Upper lobe of left lung (tissue), 6 donors: ENCODE data around the gene ARHGAP10. TPM values are rescaled to one million over a fixed set of nuclear protein-coding genes. Genes with fewer than 3 reads are reported as not detected.

Source experiments
- ATAC-seq, 2 donors: fragments of 200-7000 bp; cut with Tn5 transposase; one replicate each; pipeline ENCODE4 v1.9.1; 2022; ENCODE audit warnings: mild to moderate bottlenecking in 2 of 2, moderate library complexity in 2 of 2; ENCODE audit not compliant: low FRiP score in 2 of 2
- DNase-seq, 2 donors: peaks; one replicate each; pipeline ENCODE4 v3.0.0-alpha.2; 2019 to 2020
- H3K27ac ChIP-seq, 4 donors: fragments of 200-600 bp; sonication (generic); one replicate each; pipeline ENCODE4 v1.5.1; 2016 to 2019
- H3K27me3 ChIP-seq, 4 donors: fragments of 200-600 bp; sonication (generic); one replicate each; pipeline ENCODE4 v1.5.1; 2017 to 2019
- H3K36me3 ChIP-seq, 4 donors: fragments of 200-600 bp; sonication (generic); one replicate each; pipeline ENCODE4 v1.5.1; 2016 to 2019
- H3K4me1 ChIP-seq, 4 donors: fragments of 200-600 bp; sonication (generic); one replicate each; pipeline ENCODE4 v1.5.1; 2018 to 2019
- H3K4me3 ChIP-seq, 4 donors: fragments of 200-600 bp; sonication (generic); one replicate each; pipeline ENCODE4 v1.5.1; 2017 to 2019; ENCODE audit warnings: mild to moderate bottlenecking in 2 of 4, moderate library complexity in 1 of 4
- H3K9me3 ChIP-seq, 4 donors: fragments of 200-600 bp; sonication (generic); one replicate each; pipeline ENCODE4 v1.5.1; 2018 to 2019
- CTCF ChIP-seq, 6 experiments: fragments of 450-650 bp in 4 of 6; fragments of 200-600 bp in 2 of 6; sonication (generic) in 2 of 6; IDR thresholded peaks; one replicate each; pipeline ENCODE4 v1.5.1; 2016 to 2019; ENCODE audit warnings: antibody characterized with exemption in 6 of 6
- EP300 ChIP-seq, 4 donors: sonication (generic); formaldehyde crosslinking; IDR thresholded peaks; one replicate each; pipeline ENCODE4 v1.5.1; 2017; ENCODE audit warnings: antibody characterized with exemption in 4 of 4, control low read depth in 2 of 4
- POLR2A ChIP-seq, 4 donors: fragments of 450-650 bp; IDR thresholded peaks; one replicate each; pipeline ENCODE4 v1.5.1; 2016 to 2017; ENCODE audit warnings: antibody characterized with exemption in 4 of 4, mild to moderate bottlenecking in 2 of 4
- POLR2AphosphoS5 ChIP-seq, 2 donors: sonication (generic); formaldehyde crosslinking; IDR thresholded peaks; one replicate each; pipeline ENCODE4 v1.5.1; 2017; ENCODE audit warnings: antibody characterized with exemption in 2 of 2
- WGBS, 2 donors: methylation state at CpG; one replicate each; pipeline ENCODE4 v1.1.5; 2017 to 2018; 5-methylcytosine and 5-hydroxymethylcytosine counted together
- total RNA-seq, 6 donors: library from RNA; depleted of rRNA in 4 of 6; stranded (reverse); fragments of >200 nt in 4 of 6; gene quantifications; one replicate each; pipeline versions ENCODE4 v1.1.0 to v1.2.1, GENCODE V29; 2016 to 2021
- donor health status: DM: no; HTN: no; CAD: no; lungs with moderate emphysema.
- donor health status: DM: no; HTN: yes; CAD: no; lungs with severe emphysema.

Gene ARHGAP10
- total RNA-seq, 6 donors from 2014 or later: 25.9 to 47.1 (median 29.5) TPM

- H3K9me3 ChIP-seq: no peaks in the 10 kb centered on the region
- no peaks in the 10 kb centered on the region for H3K4me1 ChIP-seq
- no peak for ATAC-seq
- 85 to 87% methylated on average over 3 of the region's 3 CpGs for WGBS, 2 donors
- no peaks in the 10 kb centered on the region for H3K27me3 ChIP-seq
- H3K27ac ChIP-seq: no peak overlapping the region
- no peak for DNase-seq
- TF ChIP-seq EP300 (IDR thresholded peaks at IDR 0.05): no peak
- no peak for TF ChIP-seq POLR2A (IDR thresholded peaks at IDR 0.05)
- TF ChIP-seq CTCF (IDR thresholded peaks at IDR 0.05): no peak
- no peak for TF ChIP-seq POLR2AphosphoS5 (IDR thresholded peaks at IDR 0.05)
- H3K4me3 ChIP-seq: no peak overlapping the region
- H3K36me3 ChIP-seq: peaks cover 0 to 56% (median 16%) of the 10 kb centered on the region in 4 donors
Measured at GRCh38 chr4:148109216-148109615, 377.3 kb downstream of the ARHGAP10 start.

GRCh38 chr4:148110169-148110568 is 378.3 kb downstream of the ARHGAP10 start:
- no peak for ATAC-seq
- TF ChIP-seq POLR2AphosphoS5 (IDR thresholded peaks at IDR 0.05) (no peak), EP300 (IDR thresholded peaks at IDR 0.05) (no peak), CTCF (IDR thresholded peaks at IDR 0.05) (no peak), POLR2A (IDR thresholded peaks at IDR 0.05) (no peak)
- no peaks in the 10 kb centered on the region for H3K9me3 ChIP-seq
- H3K4me1 ChIP-seq: no peaks in the 10 kb centered on the region
- WGBS, 2 donors: 94 to 96% methylated on average over 3 of the region's 3 CpGs
- H3K27me3 ChIP-seq: no peaks in the 10 kb centered on the region
- H3K36me3 ChIP-seq: peaks cover 0 to 56% (median 16%) of the 10 kb centered on the region in 4 donors
- no peak for DNase-seq
- H3K27ac ChIP-seq: no peak overlapping the region
- no peak overlapping the region for H3K4me3 ChIP-seq

- peak in 1 of 2 donors; percentile 44 for ATAC-seq
- H3K36me3 ChIP-seq: peaks cover 0 to 56% (median 16%) of the 10 kb centered on the region in 4 donors
Measured at GRCh38 chr4:148112231-148112982, 380.5 kb downstream of the ARHGAP10 start.

GRCh38 chr4:148114436-148114835 is 382.5 kb downstream of the ARHGAP10 start:
- peaks cover 0 to 45% (median 11%) of the 10 kb centered on the region in 4 donors for H3K36me3 ChIP-seq

More at GRCh38 chr4:148112231-148112982, 380.5 kb downstream of the ARHGAP10 start:
- Histone ChIP-seq H3K27ac (no peak overlapping the region), H3K27me3 (no peaks in the 10 kb centered on the region), H3K4me1 (peaks cover 0 to 5% (median 0%) of the 10 kb centered on the region in 4 donors), H3K4me3 (no peak overlapping the region), H3K9me3 (no peaks in the 10 kb centered on the region)
- no peak for DNase-seq
- 82 to 83% methylated on average over 4 of the region's 4 CpGs for WGBS, 2 donors
- TF ChIP-seq POLR2A (IDR thresholded peaks at IDR 0.05) (no peak), POLR2AphosphoS5 (IDR thresholded peaks at IDR 0.05) (no peak), EP300 (IDR thresholded peaks at IDR 0.05) (no peak)

More at GRCh38 chr4:148114436-148114835, 382.5 kb downstream of the ARHGAP10 start:
- no peak overlapping the region for H3K27ac ChIP-seq
- no peak for TF ChIP-seq CTCF (IDR thresholded peaks at IDR 0.05)
- TF ChIP-seq POLR2A (IDR thresholded peaks at IDR 0.05): no peak
- TF ChIP-seq EP300 (IDR thresholded peaks at IDR 0.05): no peak
- no peak for TF ChIP-seq POLR2AphosphoS5 (IDR thresholded peaks at IDR 0.05)
- no peak for ATAC-seq
- DNase-seq: no peak
- no peaks in the 10 kb centered on the region for H3K27me3 ChIP-seq
- no peaks in the 10 kb centered on the region for H3K9me3 ChIP-seq
- no peak overlapping the region for H3K4me3 ChIP-seq
- H3K4me1 ChIP-seq: peaks cover 0 to 5% (median 0%) of the 10 kb centered on the region in 4 donors
